Muscle of back (tissue), 11 donors: ENCODE data around the gene BBLN. TPM values are rescaled to one million over a fixed set of nuclear protein-coding genes. Genes with fewer than 3 reads are reported as not detected.
A peak's percentile ranks its signal among the peaks of the same experiment; 100 is the strongest.
"Not testable (repeated sequence)": the region's sequence is repeated elsewhere in the genome, so short reads cannot be mapped to it uniquely, and the experiment has no call there.

Experiments
- DNase-seq, 3 donors: peaks; one replicate each; pipeline versions ENCODE4 v3.0.0 to v3.0.0-alpha.2; 2013
- polyA plus RNA-seq, 10 donors: library from polyadenylated mRNA; unstranded; fragments of 120-200 nt; gene quantifications; one replicate each; pipeline ENCODE4 v1.2.1, GENCODE V29; 2013; ENCODE audit not compliant: insufficient read length in 10 of 10

Gene BBLN
- polyA plus RNA-seq, 10 donors, result 19.9 to 33.8 (median 26.3) TPM

DNA sequence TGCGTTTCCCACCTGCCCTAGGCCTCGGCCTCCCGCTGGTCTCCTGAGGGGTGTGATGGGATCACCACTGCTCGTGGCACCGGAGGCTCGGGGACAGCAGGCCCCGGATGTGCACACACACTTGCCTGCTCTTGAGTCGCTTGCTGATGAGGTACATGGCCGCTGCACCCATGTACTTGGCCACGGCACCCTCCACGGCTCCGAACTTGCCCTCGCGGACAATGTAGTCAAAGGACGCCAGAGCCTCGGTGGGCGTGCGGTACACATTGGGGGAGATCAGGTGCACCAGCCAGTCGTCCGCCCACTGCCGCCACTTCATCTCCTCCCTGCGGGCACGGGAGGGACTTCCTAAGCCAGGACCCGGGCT, 37.3 kb upstream of the BBLN start:
- DNase-seq, result no peak

DNA sequence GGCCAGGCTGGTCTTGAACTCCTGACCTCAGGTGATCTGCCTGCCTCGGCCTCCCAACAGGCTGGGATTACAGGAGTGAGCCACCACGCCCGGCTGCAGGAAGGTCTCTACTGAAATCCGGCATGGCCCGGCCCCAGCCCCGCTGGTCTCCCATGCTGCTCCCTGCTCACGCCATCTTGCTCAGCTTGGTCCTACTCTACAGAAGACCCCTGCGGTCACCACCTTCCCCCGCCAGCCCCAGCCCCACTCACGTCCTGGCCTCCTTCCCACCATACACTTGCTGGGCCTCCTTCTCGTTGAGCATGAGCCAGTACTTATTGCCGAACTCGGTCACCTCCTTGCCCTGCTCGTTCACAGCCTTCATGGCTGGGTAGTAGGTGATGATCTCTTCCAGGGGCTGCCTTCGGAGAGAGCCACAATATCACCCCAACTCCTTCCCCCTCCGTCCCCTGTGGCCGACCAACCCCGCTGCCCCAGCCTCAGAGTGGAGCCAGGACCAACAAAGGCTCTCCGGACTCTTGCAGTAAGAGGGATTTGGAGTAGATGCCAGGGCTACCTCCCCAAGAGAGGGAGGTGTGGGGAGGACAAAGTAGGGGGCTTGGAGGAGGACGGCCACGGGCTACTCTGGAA, 36.5 kb upstream of the BBLN start:
- no peak for DNase-seq

DNA sequence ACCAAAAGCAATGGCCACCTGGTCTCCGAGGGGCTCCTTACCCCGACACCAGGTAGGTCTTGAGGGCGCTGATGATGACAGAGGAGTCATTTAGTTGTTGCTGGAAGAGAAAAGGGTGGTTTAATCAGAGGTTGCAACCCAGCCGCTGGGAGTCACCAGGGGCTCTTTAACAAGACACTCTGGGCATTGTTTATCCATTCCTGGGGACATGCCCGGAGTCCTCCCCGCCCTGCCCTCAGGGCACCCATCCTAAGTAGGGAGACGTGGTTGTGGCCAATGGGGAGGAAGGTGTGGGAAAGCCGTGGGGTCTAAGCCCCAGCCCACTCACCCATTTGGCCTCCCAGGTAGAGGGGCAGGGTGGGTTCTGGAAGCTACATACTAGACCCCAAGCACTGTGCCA, 35.6 kb upstream of the BBLN start:
- no peak for DNase-seq

DNA sequence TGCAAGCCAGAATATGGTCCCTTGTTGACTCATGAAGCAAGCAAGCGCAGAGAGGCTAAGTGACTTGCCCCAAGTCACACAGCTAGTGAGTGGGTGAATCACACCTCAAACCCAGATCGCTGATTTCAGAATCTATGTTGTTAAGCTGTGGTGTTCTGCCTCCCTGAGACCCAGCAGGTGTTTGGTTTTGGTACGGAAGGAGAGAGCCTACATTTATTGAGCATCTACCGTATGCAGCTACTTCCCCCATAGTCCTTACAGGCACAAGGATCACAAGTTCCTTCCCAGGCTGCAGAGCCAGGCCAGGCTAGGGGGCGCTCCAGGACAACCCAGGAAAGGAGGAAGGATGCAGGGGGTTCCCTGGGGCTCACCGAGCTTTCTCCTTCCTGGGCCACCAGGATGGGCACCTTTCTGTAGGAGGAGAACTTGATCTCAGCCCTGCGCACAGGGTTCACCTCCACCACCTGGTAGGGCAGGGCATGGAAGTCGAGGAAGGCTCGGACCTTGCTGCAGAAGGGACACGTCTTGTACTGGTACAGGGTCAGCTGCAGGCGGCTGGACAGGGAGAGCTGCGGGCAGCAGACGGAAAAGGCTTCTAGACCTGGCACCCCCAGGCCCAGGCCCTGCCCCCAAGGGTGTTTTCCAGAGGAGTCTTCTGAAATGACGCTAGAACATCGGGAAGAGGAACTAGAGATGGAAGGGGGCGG, 35.0 kb upstream of the BBLN start:
- DNase-seq, result peak in 2 of 3 donors; percentile 66 to 78

DNA sequence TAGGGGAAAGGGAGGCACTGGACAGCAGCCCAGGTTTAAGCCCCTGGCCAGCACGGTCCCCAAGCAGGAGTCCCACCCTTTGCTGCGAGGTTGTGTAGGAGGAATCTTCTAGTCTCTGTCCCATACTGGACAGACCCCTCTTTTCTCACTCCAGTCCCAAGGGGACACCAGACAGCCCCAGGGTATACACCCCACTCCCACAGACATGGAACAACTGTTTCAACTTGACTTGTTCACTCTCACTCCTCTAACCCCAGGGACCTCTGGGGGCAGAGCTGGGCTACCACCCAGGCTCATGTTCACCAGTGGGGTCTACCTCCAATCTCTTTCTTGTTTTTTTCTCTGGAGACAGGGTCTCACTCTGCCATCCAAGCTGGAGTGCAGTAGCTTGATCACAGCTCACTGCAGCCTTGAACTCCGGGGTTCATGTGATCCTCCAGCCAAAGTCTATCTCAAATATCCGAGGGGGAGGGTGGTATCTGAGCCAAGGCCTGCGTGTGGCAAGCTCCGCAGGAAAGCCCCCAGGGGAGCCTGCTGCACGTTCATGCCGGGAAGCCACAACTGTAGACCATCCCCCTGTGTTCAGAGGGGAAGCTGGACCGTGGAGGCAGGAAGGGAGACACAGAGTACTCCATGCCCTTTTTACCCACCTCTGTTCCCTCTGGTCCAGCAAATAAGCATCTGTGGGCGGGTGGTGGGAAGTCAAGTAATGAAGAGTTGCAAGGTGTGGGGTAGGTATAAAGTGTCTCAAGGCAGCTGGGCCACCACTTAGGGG, 34.3 kb upstream of the BBLN start:
- no peak for DNase-seq

DNA sequence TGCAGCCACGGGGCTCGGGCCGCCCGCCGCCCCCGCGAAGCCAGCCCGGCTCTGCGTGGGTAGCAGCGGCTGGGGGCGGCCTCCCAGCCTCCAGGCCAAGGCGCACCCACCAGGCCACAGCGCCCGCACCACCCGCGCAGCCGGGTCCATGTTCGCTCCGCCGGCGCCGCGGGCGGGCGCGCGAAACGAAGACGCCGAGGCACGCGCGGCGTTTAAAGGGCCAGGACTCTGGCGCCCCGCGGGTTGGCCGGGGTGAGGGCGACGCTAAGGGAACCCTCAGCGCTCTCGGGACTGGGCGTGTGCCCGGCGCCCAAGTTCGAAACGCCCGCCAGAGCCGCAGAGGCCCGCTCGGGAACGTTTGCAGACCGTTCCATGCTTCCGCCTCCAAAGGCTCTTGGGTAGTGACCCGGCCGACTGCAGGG, 32.5 kb upstream of the BBLN start, which contains the start of gene PTGES2:
TSS of gene PTGES2 (minus strand) at position 162 of the 422 bp plus-strand sequence. CDS start at position 150, 12 bp downstream.
- peak; percentile 89 to 97 (median 94) for DNase-seq

DNA sequence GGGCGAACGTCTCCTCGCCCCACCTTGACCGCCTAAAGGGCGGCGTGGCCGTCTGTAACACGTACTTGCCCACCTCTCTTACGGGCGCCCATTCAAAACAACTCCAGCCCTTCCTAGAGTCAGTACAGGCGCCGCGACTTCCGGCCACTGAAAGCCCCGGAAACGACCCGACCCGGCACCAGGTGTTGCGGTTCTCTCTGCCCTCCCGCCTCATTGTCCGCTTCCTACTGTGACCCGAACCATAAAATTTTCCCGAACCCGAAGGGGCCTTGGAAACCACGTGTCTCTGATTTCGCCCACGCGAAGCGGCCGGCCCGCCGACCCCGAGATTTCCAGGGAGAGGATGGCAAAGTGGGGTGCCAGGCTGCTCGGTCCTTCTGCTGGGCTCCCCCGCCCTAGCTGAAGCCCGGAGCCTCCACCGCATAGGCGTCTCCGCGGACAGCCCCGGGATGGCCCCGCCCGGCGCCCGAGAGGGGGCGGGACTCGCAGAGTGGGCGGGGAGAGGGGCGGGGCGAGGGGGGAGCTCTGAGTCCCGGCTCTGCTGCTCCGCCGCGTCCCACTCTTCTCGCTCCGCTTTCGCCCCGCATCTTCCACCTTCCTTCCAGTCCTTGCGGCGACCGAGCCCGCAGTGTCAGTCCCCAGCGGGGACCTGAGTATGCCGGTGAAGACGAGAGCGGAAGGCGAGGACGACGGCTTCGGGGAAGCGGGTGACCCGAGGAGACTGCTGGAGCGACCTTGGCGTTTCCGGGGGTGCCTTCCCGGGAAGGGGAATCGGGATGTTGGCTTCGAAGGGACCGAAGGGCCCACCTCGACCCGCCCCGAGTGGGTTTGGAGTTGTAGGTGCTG, 31.9 kb upstream of the BBLN start:
- peak; percentile 94 to 98 (median 95) for DNase-seq

DNA sequence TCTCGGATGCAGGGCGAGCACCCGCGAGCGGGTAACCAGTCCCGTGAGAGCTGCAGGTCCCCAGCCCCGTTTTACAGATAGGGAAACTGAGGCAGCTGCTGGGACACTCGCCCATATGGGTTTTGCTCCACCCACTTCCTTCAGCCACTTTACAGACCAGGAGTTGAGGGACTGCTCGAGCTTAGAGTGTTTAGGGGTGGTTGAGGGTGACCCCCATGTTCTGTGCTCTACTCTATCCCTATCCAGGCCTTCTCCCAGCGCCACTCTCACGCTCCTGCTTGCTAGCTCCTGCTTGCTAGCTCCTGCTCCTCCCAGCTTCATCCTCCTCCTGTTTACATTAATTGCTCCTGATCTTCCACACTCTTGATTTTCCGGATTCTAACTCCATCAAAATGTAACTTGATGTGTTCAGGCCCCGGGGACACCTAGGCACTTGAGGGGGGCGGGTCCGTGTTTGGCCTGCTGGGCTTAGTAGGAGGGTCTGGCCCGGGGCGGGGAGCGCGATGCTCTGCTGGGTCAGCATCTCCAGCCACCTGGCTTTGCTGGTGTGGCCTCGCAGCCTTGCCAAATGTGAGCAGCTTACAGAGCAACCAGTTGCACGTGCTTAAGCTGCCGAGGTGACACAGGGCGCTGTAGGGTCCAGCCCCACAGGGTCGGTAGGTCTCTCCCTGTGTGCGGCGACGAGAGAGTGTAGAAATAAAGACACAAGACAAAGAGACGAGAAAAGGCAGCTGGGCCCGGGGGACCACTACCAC, 31.1 kb upstream of the BBLN start:
- peak in 1 of 3 donors; percentile 39 for DNase-seq

DNA sequence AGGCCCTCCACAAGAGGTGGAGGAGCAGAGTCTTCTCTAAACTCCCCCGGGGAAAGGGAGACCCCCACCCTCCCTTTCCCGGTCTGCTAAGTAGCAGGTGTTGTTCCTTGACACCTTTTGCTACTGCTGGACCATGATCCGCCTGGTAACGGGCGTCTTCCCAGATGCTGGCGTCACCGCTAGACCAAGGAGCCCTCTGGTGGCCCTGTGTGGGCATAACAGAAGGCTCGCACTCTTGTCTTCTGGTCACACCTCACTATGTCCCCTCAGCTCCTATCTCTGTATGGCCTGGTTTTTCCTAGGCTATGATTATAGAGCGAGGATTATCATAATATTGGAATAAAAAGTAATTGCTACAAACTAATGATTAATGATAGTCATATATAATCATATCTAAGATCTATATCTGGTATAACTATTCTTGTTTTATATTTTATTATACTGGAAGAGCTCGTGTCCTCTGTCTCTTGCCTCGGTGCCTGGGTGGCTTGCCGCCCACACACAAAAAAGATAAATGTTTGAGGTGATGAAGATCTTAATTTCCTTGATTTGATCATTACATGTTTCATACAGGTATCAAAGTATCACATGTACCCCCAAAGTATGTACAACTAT, 30.0 kb upstream of the BBLN start:
- DNase-seq, result not testable (repeated sequence)

DNA sequence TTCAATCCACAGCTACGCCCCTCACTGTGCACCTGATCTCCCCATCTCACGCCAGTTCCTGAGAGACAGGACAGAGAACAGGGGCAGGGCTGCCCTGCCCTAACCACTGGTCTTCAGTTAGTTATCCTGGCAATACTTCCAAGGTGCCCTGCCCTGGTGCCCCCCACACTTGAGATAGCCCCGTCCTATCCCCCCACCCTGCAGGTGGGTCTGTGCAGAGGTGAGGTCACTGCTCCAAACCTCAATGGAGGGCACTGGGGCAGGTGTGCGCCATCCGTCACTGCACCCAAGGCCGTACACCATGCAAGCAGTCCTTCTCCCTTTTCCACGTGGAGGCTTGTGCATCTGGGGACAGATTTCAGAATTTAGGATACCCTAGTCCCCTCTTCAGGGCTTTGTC, 29.4 kb upstream of the BBLN start:
- DNase-seq, result not testable (repeated sequence)

DNA sequence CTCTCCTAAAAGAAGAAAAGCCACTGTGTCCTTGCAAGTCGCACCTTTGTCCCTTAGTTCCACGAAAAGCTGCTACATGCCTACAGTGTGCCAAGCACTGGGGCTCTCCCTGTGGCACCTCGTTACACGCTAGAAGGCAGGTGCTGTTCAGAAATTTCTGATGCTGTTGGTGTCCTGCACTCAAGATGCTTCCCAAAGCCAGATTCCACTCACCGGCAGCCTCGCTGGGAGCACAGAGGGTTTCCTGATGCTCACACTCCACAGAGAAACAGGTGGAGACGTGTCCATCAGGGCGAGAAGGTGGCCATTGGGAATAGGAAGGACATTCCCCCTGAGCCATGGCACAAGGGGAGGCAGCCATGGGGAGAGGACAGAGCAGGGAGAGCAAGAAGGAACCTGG, 28.7 kb upstream of the BBLN start:
- DNase-seq, result not testable (repeated sequence)

DNA sequence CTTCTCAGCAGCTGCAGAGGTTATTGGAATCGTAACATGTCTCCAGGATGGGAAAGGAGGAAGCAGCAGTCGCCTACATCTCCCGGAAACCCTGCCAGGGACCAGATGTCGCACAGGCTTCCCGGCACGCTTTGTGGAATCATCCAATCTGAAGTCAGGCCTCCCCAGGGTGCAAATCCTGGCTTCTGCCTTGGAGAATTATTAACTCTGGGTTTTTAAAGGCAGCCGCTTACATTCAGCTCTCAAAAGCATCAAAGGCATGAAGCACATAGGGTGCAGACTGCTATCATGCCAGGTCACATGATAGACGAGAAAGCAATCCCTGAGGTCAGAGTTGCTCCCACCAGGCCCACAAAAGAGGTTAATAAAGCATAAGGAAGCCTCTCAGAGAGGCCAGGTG, 27.9 kb upstream of the BBLN start:
- DNase-seq, result peak in 2 of 3 donors; percentile 65 to 82

DNA sequence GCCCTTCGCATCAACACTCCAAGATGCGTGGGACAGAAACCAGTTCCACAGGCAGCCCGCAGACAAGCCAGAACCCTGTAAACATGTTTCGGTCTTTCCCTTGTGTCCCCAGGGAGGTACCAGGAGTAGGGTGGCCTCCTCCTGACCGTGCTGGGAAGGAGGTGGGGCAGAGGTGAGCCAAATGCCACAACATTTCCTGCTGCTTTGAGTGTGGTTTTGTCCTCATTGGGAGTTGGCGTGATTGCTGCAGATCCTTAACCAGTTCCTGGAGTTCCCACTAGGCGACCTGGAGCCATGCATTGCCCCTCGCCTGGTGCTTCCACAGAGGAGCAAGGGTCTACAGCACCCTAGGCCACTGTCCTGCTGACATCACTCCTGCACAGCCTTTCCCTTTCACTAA, 24.5 kb upstream of the BBLN start:
- not testable (repeated sequence) for DNase-seq

DNA sequence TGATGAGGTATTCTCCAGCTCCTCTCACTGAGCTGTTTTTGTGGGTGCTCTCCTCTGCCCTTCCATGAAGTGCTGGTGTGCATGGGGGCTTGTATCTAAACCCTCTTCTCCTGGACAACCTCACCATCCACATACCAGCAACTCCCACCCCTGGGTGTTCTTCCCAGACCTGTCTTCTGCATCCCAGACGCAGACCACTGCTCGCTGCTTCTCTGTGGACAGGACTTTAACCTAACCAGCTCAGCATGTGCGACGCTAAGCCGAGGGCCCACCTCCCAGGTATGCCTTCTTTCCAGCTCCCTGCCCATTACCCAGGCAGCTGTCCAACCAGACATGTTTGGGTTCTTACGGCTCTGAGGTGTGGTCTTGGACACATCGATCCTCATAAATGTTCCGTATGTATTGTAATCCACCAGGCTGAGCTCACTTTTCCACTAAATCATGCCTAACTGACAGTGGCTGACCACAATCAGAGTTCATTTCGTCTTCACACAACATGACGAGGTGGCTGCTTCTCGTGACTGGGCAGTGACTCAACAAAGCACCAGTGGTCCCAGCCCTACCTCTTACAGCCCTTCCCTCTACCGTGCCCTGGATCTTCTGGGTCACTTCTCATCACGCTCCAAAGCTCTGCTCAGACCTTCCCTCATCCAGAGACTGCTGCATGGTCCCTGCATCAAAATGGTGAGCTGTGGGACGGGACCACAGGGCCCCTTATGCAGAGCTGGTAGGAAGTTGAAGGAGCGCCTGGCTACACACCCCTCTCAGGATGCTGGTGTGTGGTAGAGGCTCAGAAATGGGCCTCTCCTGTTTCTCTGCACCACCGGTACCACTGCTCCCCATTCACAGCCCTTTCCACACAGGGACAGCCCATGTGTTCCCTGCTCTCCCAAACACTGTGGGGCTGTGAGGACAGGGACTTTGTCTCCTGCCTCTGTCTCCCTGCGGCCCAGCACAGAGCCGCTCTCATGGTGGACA, 23.0 kb upstream of the BBLN start:
- DNase-seq, result peak in 1 of 3 donors; percentile 37

DNA sequence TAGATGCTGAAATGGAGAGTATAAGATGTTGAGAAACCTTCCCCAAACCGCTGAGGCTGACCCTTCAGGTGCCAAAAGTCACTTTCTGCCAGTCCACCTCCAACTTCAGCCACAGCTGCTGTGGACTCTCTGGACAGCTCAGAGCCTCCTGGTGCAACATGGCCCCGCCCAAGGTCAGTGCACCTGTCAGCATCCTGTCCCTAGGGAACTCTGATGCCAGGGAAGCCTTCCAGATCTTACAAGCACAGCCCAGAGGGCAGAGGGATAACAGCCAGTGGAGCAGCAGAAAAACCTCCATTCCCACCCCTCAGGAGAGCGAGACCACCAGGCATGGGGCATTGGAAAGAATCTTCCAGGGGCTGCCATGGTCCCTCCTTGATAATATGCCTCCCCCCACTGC, 22.1 kb upstream of the BBLN start:
- no peak for DNase-seq

DNA sequence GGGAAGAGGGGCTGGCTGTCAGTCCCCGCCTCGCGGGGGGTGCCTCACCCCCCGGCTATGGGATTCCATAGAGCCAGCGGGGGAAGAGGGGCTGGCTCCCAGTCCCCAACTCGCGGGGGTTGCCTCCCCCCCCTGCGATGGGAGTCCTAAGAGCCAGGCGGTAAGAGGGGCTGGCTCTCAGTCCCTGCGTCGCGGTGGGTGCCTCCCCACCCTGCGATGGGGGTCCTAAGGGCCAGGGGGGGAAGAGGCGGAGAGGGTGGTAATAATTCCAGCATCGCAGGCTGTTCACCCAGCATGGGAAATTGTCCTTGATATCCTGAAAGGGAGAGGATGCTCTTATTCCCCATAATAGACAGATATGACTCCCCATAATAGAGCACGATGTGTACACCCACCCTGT, 20.4 kb upstream of the BBLN start:
- DNase-seq, result no peak

DNA sequence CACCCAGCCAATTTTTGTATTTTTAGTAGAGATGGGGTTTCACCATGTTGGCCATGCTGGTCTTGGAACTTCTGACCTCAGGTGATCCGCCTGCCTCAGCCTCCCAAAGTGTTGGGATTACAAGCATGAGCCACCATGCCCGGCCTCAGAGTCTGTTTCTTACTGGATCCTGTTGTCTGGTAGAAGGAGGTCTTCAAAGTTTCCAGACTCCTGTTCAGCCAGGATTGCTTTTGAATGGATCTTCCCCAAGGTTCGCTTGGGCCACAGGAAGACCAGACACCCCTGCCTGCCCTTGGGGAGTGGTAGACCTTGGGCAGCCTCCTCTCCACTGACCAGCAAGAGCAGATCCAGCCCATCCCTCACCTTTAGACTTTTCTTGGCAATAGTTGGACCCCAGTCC, 18.5 kb upstream of the BBLN start:
- DNase-seq, result no peak

DNA sequence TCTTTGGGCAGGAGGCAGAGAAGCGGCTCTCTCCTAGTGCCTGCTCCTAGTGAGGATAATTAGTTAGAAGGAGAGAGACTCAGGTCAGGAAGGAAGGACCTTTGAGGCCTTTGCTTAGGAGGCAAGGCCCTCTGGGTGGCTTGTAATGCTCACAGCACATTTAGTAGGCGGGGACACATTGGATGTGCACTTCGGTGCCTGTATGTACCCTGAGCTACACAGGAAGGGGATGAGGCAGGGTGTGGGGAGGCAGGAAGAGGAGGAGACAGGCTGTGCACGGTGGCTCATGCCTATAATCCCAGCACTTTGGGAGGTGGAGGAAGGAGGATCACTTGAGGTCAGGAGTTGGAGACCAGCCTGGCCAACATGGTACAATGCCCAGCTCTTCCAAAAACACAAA, 18.0 kb upstream of the BBLN start:
- no peak for DNase-seq

DNA sequence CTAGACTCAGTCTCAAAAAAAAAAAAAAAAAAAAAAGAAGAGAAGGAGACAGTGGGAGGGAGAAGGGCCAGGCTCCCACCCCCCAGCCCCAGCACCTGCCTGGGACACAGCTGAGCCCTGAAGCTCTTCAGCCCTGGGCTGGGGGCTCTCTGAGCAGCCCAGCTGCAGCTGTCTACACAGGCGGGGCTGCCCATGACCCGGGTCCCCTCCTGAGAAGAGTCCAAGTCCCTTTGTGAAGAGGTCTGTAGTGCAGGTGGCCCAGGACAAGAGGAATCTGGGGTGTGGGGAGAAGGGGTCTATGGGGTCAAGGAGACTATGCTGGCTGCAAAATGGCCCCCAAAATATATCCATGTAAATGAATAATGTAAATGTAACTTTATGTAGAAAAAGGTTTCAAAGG, 17.5 kb upstream of the BBLN start:
- no peak for DNase-seq
